Endothelial cell of umbilical vein (primary cell): ENCODE measurements around the gene KANSL1. TPM values are rescaled to one million over a fixed set of nuclear protein-coding genes. Genes with fewer than 3 reads are reported as not detected.
A peak's percentile ranks its signal among the peaks of the same experiment; 100 is the strongest.
"Not testable (repeated sequence)": the region's sequence is repeated elsewhere in the genome, so short reads cannot be mapped to it uniquely, and the experiment has no call there.

Experiments
- BruUV-seq: library from RNA; stranded (reverse); fragments of 400-500 nt; replicated peaks from 2 replicates; lab custom pipeline; 2021; lab: Mats Ljungman, UMichigan
- CTCF ChIA-PET: fragments of 300-600, 350-600 bp; sonication (Branson Sonifier 250); formaldehyde crosslinking; loops from one replicate; lab custom pipeline; 2021; ENCODE audit warnings: antibody characterized with exemption, inconsistent platforms; lab: Charles Lee
- POLR2A ChIA-PET: fragments of 300-600, 350-600 bp; sonication (Branson Sonifier 250); formaldehyde crosslinking; loops from one replicate; lab custom pipeline; 2021; ENCODE audit warnings: antibody characterized with exemption, inconsistent platforms; lab: Charles Lee
- DNase-seq: peaks from one replicate; pipeline ENCODE4 v3.0.0-alpha.2; 2011; ENCODE audit warnings: low read depth, low spot score
- FAIRE-seq: peaks from 2 replicates; lab custom pipeline; 2011; peaks lifted over from hg19 to GRCh38; lab: Jason Lieb, UNC
- H2AFZ ChIP-seq: 2 replicates; pipeline ENCODE4 v1.6.0; 2012; ENCODE audit warnings: low read depth, low read length, control low read depth, inconsistent platforms
- H3K27ac ChIP-seq: 2 replicates; pipeline ENCODE4 v1.5.1; 2011; ENCODE audit warnings: low read depth, mild to moderate bottlenecking, control low read depth, low read length, moderate library complexity; ENCODE audit not compliant: insufficient read depth
- H3K27me3 ChIP-seq, 2 experiments: 2 replicates each; pipeline versions ENCODE4 v1.6.0 to v1.6.1; 2011; ENCODE audit warnings: low read length in 2 of 2, mixed read lengths in 1 of 2; ENCODE audit not compliant: control insufficient read depth in 2 of 2, insufficient read depth in 2 of 2
- H3K36me3 ChIP-seq, 2 experiments: 2 replicates in 1 of 2; 3 replicates in 1 of 2; pipeline ENCODE4 v1.5.1; 2011; ENCODE audit warnings: low read length in 2 of 2, mild to moderate bottlenecking in 1 of 2, moderate library complexity in 1 of 2; ENCODE audit not compliant: control insufficient read depth in 2 of 2, insufficient read depth in 2 of 2; ENCODE audit errors: extremely low read depth in 1 of 2
- H3K4me1 ChIP-seq: 3 replicates; pipeline ENCODE4 v1.5.1; 2011; ENCODE audit warnings: mild to moderate bottlenecking, low read length; ENCODE audit not compliant: control insufficient read depth, insufficient read depth; ENCODE audit errors: extremely low read depth
- H3K4me2 ChIP-seq: 2 replicates; pipeline ENCODE4 v1.6.1; 2011; ENCODE audit warnings: low read length, control low read depth, mixed read lengths; ENCODE audit not compliant: insufficient read depth
- H3K4me3 ChIP-seq, 3 experiments: fragments of 200-600 bp in 1 of 3; sonication (generic), shearing (Covaris generic) in 1 of 3; replicated peaks in 1 of 3; 2 replicates each; pipeline ENCODE4 v1.5.1; 2011 to 2016; ENCODE audit warnings: control low read depth in 3 of 3, low read length in 3 of 3, mild to moderate bottlenecking in 2 of 3, inconsistent platforms in 1 of 3, low read depth in 1 of 3, moderate library complexity in 1 of 3; ENCODE audit not compliant: insufficient read depth in 1 of 3
- H3K79me2 ChIP-seq: 2 replicates; pipeline ENCODE4 v1.6.0; 2012; ENCODE audit warnings: low read length, inconsistent platforms; ENCODE audit not compliant: control insufficient read depth, insufficient read depth
- H3K9ac ChIP-seq: replicated peaks from 2 replicates; pipeline ENCODE3; 2011; ENCODE audit warnings: low read length, control low read depth; ENCODE audit not compliant: insufficient read depth; ENCODE audit errors: extremely low read depth
- H3K9me1 ChIP-seq: replicated peaks from 3 replicates; pipeline ENCODE4 v1.6.0; 2011; ENCODE audit warnings: mild to moderate bottlenecking, low read length; ENCODE audit not compliant: control insufficient read depth, insufficient read depth; ENCODE audit errors: extremely low read depth
- H3K9me3 ChIP-seq: replicated peaks from 2 replicates; pipeline ENCODE4 v1.5.1; 2012; ENCODE audit warnings: low read length, inconsistent platforms; ENCODE audit not compliant: control insufficient read depth, insufficient read depth
- H4K20me1 ChIP-seq: replicated peaks from 2 replicates; pipeline ENCODE3; 2011; ENCODE audit warnings: mild to moderate bottlenecking, low read length; ENCODE audit not compliant: control insufficient read depth, insufficient read depth; ENCODE audit errors: extremely low read depth
- dilution Hi-C: fragments of 300-500 bp; cut with MboI; formaldehyde crosslinking; loops from one replicate; pipeline ENCODE4 v1.15.0; 2019; ENCODE audit warnings: low sequenced_read_pairs; ENCODE audit not compliant: extremely low pct_ligation_motif_present
- intact Hi-C: fragments of 100-400 bp; cut with micrococcal nuclease; formaldehyde crosslinking; loops from one replicate; pipeline ENCODE4 v1.10.0; 2022
- polyA plus RNA-seq, 4 experiments: library from polyadenylated mRNA; depleted of rRNA in 3 of 4; stranded (reverse) in 3 of 4; unstranded in 1 of 4; fragments of >200 nt; gene quantifications; 2 replicates each; pipeline versions ENCODE4 v1.2.1 to v1.2.3, GENCODE V29; 2011 to 2012; ENCODE audit warnings: missing spikeins in 1 of 4
- total RNA-seq: library from RNA; stranded (reverse); gene quantifications from 2 replicates; pipeline ENCODE4 v1.2.3, GENCODE V29; 2021

Gene KANSL1
- total and polyA plus RNA-seq, 2 donors (not counting 3 experiments of a cell fraction or from before 2014, with no cell fraction given) = 29.1 to 74.0 TPM

DNA sequence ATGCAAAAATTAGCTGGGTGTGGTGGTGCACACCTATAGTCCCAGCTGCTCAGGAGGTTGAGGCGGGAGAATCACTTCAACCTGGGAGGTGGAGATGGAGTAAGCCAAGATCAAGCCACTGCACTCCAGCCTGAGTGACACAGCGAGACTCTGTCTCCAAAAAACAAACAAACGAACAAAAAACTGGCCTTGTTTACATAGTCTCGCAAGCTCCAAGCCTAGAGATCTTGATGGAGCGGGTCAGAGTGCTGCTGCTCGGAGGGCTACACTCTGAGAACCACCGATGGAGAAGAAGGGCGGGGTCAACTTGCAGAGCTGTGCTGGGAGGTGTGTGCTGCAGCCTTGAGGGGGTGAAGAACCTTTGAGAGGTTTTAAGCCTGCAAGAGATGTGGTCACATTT lies 38.1 kb upstream of the KANSL1 start:
- POLR2A ChIA-PET, H3K79me2 ChIP-seq: not testable (repeated sequence)

DNA sequence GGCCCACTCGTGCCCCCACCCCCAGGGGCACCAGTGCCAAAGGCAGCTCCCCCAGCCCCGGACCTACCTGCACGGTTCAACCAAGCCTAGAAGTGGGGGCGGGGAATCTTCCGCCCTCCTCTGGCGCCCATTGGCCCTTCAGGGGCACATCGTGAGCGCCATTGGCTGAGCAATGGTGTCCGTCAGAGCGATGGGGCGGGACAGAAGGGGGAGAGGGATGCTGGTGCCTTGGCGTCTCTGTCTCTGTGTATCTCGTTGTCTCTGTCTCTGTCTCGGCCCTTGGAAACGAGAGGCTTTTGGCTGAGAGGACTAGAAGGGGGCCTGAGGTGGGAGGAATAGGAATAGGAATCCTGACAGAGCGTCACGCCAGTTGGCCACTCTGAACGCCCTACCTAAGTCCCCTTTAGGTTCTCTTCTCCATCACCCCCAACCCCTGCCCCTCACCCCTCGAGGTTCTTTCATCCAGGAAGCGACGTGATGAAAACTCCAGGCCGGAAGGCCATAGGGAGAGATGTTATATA lies 32.1 kb upstream of the KANSL1 start:
- FAIRE-seq = peak; percentile 92
- POLR2A ChIA-PET, intact Hi-C loops, H3K9me1 ChIP-seq, dilution Hi-C loops, H3K9me3 ChIP-seq, H3K4me1 ChIP-seq, H3K9ac ChIP-seq, H4K20me1 ChIP-seq, BruUV-seq, CTCF ChIA-PET, H3K27me3 ChIP-seq, H3K36me3 ChIP-seq, H3K79me2 ChIP-seq, H3K27ac ChIP-seq: not testable (repeated sequence)
- peak overlapping the region; percentile 78 for H3K4me2 ChIP-seq
- H2AFZ ChIP-seq = peak overlapping the region; percentile 91
- H3K4me3 ChIP-seq = peak overlapping the region; percentile 29 to 52 (median 52)
- DNase-seq = peak; percentile 93

More for the DNA sequence above, 38.1 kb upstream of the KANSL1 start:
- H4K20me1 ChIP-seq, intact Hi-C loops, CTCF ChIA-PET, H3K4me3 ChIP-seq, BruUV-seq, H3K27me3 ChIP-seq, H3K9ac ChIP-seq, H3K4me2 ChIP-seq, H3K36me3 ChIP-seq, H3K9me1 ChIP-seq, H3K27ac ChIP-seq, H3K9me3 ChIP-seq, FAIRE-seq, dilution Hi-C loops, DNase-seq, H2AFZ ChIP-seq, H3K4me1 ChIP-seq: not testable (repeated sequence)

DNA sequence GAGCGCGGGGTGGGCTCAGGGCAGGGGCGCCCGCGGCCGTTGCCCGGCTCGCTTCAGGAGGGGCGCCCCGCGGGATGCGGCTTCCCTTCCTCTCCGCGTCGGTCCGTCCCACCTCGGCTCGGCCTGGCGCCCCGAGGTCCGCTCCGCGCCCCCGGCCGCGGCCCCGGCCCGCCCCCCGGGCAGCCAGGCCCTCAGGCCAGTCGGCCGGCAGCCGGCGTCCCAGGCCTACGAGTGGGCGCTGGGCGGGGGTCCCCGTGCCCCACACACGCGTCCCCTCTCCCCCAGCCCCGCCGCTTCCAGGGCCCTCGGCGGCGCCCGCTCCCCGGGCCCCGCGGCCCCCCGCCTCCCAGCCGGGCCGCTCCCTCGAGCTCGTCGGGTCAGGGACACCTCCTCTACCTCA lies 31.6 kb upstream of the KANSL1 start:
- H3K4me1 ChIP-seq, H3K36me3 ChIP-seq, H2AFZ ChIP-seq, H3K27me3 ChIP-seq, H3K9me3 ChIP-seq, H4K20me1 ChIP-seq, H3K79me2 ChIP-seq, CTCF ChIA-PET, H3K9me1 ChIP-seq, DNase-seq, POLR2A ChIA-PET, H3K27ac ChIP-seq, H3K4me2 ChIP-seq, BruUV-seq, dilution Hi-C loops, FAIRE-seq, intact Hi-C loops, H3K9ac ChIP-seq: not testable (repeated sequence)
- peak overlapping the region; percentile 29 to 52 (median 52) for H3K4me3 ChIP-seq

DNA sequence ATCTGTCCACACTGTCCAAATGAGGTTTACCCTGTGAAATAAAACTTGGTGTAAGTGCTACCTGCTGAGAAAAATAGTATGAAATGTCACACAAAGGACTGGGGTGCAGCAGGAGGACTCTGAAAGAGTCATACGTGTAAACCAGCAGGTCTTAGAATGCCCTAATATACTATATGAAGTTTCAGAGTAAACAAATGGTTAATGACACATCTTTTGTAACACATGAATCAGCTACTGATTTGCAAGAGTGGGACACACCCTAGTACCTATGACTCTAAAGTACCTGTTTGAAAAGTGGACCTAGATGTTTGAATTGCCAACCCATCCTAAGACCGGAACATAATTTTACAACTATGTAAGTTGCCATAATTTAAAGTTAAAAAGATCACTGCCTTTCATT lies 29.8 kb upstream of the KANSL1 start:
- BruUV-seq = TSS peak; percentile 47
- not testable (repeated sequence) for H3K4me1 ChIP-seq

More for the DNA sequence above, 29.8 kb upstream of the KANSL1 start:
- H3K36me3 ChIP-seq, H3K4me2 ChIP-seq, H3K4me3 ChIP-seq, H4K20me1 ChIP-seq, FAIRE-seq, H3K27ac ChIP-seq, intact Hi-C loops, H3K9me1 ChIP-seq, H2AFZ ChIP-seq, DNase-seq, H3K9me3 ChIP-seq, CTCF ChIA-PET, H3K27me3 ChIP-seq, POLR2A ChIA-PET, H3K79me2 ChIP-seq, dilution Hi-C loops, H3K9ac ChIP-seq: not testable (repeated sequence)
